ENCODE data around the gene GPC4. TPM values are rescaled to one million over a fixed set of nuclear protein-coding genes. Genes with fewer than 3 reads are reported as not detected.

The GPC4 gene
- total RNA-seq, 2 donors from 2014 or later = not detected

DNA sequence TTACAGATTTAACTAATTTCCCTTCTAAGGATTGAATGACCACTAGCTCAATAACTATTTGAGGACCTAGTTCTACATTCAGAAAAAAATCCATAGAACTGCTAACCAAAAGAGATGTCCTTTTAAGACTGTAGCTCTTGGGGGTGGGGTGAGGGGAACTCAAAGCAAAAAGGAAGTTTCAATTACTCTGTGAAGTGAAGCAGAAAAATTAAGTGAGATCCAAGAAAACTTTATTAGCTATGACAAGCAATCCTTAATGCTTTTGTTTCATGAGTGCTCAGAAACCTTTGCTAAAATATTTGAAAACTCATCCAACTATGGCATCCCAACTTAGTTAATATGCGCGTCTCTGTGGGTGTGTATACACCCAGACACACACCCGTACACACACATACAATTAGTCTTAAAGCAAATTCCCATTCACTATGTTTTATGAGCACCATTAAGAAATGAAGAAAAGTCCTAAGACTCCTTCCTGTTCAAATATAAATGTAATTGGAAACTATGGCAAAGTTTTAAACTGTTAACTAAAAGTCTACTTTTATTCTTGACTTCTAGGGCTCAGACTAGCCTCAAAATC lies 44.5 kb downstream of the GPC4 start:
- DNase-seq (ENCODE audit: low spot score) = no peak
- Mint-ChIP-seq H3K36me3 (no peaks in the 10 kb centered on the region), H3K27ac (no peak overlapping the region), H3K27me3 (peaks cover 12% of the 10 kb centered on the region in 2 donors), H3K4me1 (ENCODE audit: low read depth in 2 of 2) (no peaks in the 10 kb centered on the region), H3K9me3 (no peaks in the 10 kb centered on the region), H3K4me3 (no peak overlapping the region)
- ATAC-seq = no peak

DNA sequence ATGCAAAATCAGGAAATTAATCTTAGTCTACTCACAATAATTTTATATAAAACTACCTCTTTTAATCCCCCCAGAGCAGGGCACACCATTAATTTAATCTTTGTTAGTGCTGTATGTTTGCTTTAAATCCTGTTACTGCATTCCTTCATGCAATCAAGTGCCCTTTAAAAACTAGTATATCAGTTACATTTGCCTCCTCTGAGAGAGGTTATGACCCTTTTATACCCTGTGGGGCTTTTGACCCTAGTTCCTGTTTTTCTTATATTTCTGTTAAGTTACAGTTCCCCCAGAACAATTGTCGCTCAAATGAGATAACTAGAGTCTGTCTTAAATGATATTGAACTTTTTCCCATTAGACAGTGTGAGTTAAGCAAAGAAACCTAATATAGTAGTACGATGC lies 46.2 kb downstream of the GPC4 start:
- H3K36me3 Mint-ChIP-seq = no peaks in the 10 kb centered on the region
- no peak overlapping the region for H3K4me3 Mint-ChIP-seq
- H3K27ac Mint-ChIP-seq = no peak overlapping the region
- ATAC-seq = no peak
- DNase-seq (ENCODE audit: low spot score) = no peak
- peaks cover 8 to 11% of the 10 kb centered on the region in 2 donors for H3K27me3 Mint-ChIP-seq
- no peaks in the 10 kb centered on the region for H3K4me1 Mint-ChIP-seq (ENCODE audit: low read depth in 2 of 2)
- H3K9me3 Mint-ChIP-seq = no peaks in the 10 kb centered on the region

DNA sequence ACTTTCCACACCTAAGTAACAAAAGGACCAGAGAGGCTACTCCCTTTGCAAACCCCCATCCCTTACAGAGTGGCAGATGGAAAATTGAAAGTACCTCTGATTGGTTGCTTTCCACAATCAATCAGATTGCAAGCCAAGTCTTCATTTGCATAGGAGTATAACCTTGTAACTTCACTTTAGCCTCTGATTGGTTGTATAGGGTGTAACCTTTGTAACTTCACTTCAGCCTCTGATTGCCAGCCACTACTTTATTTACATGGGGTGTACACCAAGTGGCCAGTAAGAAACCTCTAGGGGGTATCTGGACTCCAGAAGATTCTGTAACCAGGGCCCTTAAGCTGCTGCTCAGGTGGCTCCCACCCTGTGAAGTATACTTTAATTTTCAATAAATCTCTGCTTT lies 48.6 kb downstream of the GPC4 start:
- ATAC-seq = no peak
- H3K9me3 Mint-ChIP-seq = no peaks in the 10 kb centered on the region
- H3K27ac Mint-ChIP-seq = no peak overlapping the region

DNA sequence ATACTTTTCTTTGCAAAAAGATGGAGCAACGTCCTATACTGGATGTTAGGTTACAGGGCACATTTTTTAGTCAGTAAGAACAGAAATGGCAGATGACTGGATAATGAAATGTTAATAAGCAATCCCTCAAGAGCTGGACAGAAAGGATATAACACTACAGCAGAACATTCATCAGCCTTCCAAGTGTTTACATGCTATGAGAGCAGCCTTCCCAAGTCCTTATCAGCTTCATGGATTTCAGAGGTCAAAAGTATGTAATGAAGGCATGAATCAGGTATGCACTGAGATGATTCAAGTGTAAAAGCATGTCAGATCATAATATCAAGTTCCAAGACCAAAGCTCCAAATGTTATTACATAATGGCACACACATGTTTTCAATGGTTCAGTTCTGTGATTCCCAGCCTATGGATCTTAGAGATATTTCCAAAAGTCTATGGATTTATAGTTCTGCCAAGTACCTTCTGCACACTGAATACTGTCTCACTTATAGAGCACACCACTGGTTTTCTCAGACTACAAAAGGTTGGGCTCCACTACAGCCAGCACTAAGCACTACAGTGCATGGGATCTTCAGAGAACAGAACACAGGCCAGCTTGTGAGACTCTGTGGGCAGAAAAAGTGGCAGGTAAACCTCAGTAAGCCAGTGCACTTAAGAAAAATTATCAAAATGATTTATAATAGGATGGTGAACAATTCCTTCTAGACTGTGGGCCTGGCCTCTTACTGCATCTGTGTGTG lies 49.2 kb downstream of the GPC4 start:
- Mint-ChIP-seq H3K4me3 (no peak overlapping the region), H3K4me1 (ENCODE audit: low read depth in 2 of 2) (no peaks in the 10 kb centered on the region), H3K9me3 (no peaks in the 10 kb centered on the region), H3K27me3 (peaks cover 5 to 21% of the 10 kb centered on the region in 2 donors), H3K36me3 (no peaks in the 10 kb centered on the region), H3K27ac (no peak overlapping the region)
- DNase-seq (ENCODE audit: low spot score) = no peak
- no peak for ATAC-seq

More for the DNA sequence above, 48.6 kb downstream of the GPC4 start:
- no peak for DNase-seq (ENCODE audit: low spot score)
- Mint-ChIP-seq H3K27me3 (peaks cover 5 to 14% of the 10 kb centered on the region in 2 donors), H3K4me1 (ENCODE audit: low read depth in 2 of 2) (no peaks in the 10 kb centered on the region), H3K4me3 (no peak overlapping the region), H3K36me3 (no peaks in the 10 kb centered on the region)

DNA sequence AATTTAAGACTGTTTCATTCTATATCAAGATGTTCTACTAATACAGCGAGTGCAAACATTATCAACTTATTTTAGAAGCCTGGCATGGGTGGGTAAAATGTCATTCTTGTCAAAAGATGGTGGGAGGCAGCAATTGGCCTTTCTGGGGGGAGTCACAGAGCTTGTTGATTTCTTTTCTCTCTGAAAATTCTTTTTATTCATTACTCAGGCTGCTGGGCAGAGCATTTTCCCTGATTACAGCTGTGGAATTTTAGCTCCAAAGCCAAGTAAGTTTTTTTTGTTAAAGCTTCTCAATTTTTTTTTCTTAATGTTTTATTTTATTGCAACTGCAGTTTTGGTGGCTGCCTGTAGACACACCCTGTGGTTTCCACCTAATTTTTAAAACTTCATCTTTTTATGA lies 50.4 kb downstream of the GPC4 start:
- no peak overlapping the region for H3K4me3 Mint-ChIP-seq
- peaks cover 5 to 18% of the 10 kb centered on the region in 2 donors for H3K27me3 Mint-ChIP-seq
- no peaks in the 10 kb centered on the region for H3K36me3 Mint-ChIP-seq
- H3K27ac Mint-ChIP-seq = no peak overlapping the region
- no peak for ATAC-seq
- H3K9me3 Mint-ChIP-seq = no peaks in the 10 kb centered on the region
- DNase-seq (ENCODE audit: low spot score) = no peak
- H3K4me1 Mint-ChIP-seq (ENCODE audit: low read depth in 2 of 2) = no peaks in the 10 kb centered on the region

DNA sequence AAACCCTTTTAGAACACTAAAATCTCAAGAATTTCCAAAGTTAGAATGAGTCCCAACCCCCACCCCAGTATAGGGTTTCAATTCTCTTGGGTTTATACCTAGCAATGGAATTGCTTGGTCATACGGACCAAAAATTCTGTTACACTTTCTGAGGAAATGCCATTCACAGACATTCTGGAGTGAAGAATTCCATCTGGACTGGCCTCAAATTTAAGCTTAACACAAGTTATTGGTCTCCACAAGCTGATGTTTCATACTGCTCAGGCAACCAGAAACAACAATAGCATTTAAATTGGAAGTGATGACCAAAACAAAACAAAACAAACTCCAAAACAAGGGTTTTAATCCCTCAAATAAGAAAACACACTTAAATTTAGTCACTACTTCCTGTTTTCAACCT lies 51.1 kb downstream of the GPC4 start:
- no peak for ATAC-seq
- no peaks in the 10 kb centered on the region for H3K4me1 Mint-ChIP-seq (ENCODE audit: low read depth in 2 of 2)
- peaks cover 5 to 25% of the 10 kb centered on the region in 2 donors for H3K27me3 Mint-ChIP-seq

DNA sequence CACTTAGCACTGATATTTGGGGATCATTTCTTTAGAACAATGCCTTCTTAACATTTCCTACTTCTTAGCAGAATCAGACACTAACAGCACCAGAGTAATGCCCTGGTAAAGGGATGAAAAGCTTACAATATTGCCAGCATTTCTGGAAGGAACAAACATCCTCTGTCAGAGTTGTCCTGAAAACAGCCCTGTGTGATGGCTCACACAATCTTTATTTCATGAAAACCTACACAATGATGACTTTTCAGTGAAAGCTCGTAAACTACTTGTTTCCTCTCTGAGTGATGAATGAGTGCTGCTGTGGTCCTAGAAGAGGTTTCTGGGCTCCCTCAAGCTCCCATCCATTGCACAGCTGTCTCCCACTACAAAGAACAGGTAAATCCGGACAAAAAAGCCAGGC lies 52.8 kb downstream of the GPC4 start:
- Mint-ChIP-seq H3K27ac (no peak overlapping the region), H3K4me1 (ENCODE audit: low read depth in 2 of 2) (no peaks in the 10 kb centered on the region), H3K4me3 (no peak overlapping the region), H3K27me3 (peaks cover 5 to 31% of the 10 kb centered on the region in 2 donors), H3K36me3 (no peaks in the 10 kb centered on the region), H3K9me3 (no peaks in the 10 kb centered on the region)
- ATAC-seq = no peak
- DNase-seq (ENCODE audit: low spot score) = no peak

More for the DNA sequence above, 51.1 kb downstream of the GPC4 start:
- no peak for DNase-seq (ENCODE audit: low spot score)
- H3K36me3 Mint-ChIP-seq = no peaks in the 10 kb centered on the region
- no peak overlapping the region for H3K4me3 Mint-ChIP-seq
- no peak overlapping the region for H3K27ac Mint-ChIP-seq
- H3K9me3 Mint-ChIP-seq = no peaks in the 10 kb centered on the region

DNA sequence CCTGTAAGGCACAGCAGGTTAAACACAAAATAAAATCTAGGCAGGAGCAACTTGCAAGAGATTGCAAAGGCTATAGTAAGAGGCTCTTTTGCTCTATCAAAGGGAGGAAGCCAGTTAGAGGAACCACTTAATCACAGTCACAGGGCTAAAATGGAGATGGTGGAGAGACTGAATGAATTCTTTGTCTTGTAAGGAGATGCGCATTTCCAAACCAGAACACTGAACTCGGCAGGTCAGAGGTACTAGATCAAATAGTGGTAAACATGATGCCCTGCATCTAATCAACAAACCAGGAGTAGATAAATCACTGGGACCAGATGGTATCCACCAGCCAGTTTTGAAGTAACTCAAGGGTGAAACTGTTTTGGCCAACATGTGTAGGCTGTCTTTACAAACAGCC lies 55.8 kb downstream of the GPC4 start:
- Mint-ChIP-seq H3K27me3 (peaks cover 5 to 32% of the 10 kb centered on the region in 2 donors), H3K36me3 (no peaks in the 10 kb centered on the region), H3K9me3 (no peaks in the 10 kb centered on the region), H3K4me3 (no peak overlapping the region), H3K4me1 (ENCODE audit: low read depth in 2 of 2) (no peaks in the 10 kb centered on the region), H3K27ac (no peak overlapping the region)
- DNase-seq (ENCODE audit: low spot score) = no peak
- no peak for ATAC-seq

DNA sequence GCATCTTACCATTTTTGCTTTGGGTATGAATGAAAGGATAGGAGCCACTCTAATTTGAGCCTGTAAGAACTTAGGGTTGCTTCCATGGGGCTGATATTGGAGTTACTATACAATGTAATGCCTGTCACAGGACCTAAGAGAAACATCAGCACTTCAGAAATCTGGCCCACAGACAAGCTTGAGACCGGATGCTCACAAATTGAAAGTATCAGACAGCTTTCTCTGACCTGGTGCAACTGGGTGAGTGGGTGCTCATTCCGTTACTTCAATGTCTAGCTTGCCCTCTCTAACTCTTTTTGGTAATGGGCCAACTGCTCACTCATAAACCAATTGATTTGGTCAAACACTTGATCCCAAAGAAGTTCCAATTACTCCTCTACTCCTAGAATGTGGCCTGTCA lies 62.1 kb downstream of the GPC4 start:
- DNase-seq (ENCODE audit: low spot score) (no peak), ATAC-seq (no peak)
- H3K4me3 Mint-ChIP-seq = no peak overlapping the region
- no peaks in the 10 kb centered on the region for H3K9me3 Mint-ChIP-seq
- H3K27ac Mint-ChIP-seq = no peak overlapping the region
- H3K27me3 Mint-ChIP-seq = peaks cover 8 to 25% of the 10 kb centered on the region in 2 donors
- H3K4me1 Mint-ChIP-seq (ENCODE audit: low read depth in 2 of 2) = no peaks in the 10 kb centered on the region
- H3K36me3 Mint-ChIP-seq = no peaks in the 10 kb centered on the region

DNA sequence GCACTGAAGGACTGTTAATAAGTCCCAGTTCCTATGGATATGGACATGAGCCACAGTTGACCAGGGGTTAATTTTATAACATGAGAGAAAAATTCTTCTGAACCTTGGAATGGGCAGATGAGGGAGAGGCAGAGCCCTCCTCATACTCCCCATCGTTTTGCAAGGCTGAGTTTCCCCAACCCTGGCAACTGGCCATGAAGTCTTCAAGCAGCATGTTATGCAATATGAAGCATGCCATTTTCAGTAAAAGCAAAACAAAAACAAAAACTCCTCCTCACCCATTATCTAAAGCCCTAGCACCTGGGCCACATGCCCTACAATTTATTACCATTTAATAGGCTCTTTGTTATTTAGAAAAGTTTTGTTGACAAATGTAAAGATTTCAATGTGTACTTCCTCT lies 64.5 kb downstream of the GPC4 start:
- H3K4me1 Mint-ChIP-seq (ENCODE audit: low read depth in 2 of 2) = no peaks in the 10 kb centered on the region
- peaks cover 8 to 23% of the 10 kb centered on the region in 2 donors for H3K27me3 Mint-ChIP-seq
- H3K27ac Mint-ChIP-seq = no peak overlapping the region
- H3K9me3 Mint-ChIP-seq = no peaks in the 10 kb centered on the region
- no peak overlapping the region for H3K4me3 Mint-ChIP-seq
- DNase-seq (ENCODE audit: low spot score) = no peak
- no peak for ATAC-seq
- no peaks in the 10 kb centered on the region for H3K36me3 Mint-ChIP-seq

DNA sequence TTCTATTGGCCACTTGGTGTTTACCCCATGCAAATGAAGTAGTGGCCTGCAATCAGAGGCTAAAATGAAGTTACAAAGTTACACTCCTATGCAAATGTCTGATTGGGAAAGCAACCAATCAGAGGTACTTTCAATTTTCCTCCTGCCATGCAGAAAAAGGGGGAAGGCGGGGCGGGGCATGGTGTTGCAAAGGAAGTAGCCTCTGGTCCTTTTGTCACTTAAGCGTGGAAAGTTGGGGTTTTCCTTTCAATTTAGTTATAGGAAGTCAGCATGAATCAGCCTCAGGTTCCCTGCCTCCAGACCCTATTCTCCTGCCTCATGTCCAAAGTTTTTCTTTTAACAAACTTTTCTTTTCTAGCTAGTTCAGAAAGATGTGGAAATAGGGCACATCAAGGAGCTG lies 69.3 kb downstream of the GPC4 start:
- H3K4me1 Mint-ChIP-seq (ENCODE audit: low read depth in 2 of 2) = no peaks in the 10 kb centered on the region
- H3K27me3 Mint-ChIP-seq = peaks cover 0 to 14% of the 10 kb centered on the region in 2 donors
- no peak overlapping the region for H3K4me3 Mint-ChIP-seq
- DNase-seq (ENCODE audit: low spot score) (no peak), ATAC-seq (no peak)
- H3K9me3 Mint-ChIP-seq = no peaks in the 10 kb centered on the region
- no peak overlapping the region for H3K27ac Mint-ChIP-seq
- H3K36me3 Mint-ChIP-seq = no peaks in the 10 kb centered on the region

DNA sequence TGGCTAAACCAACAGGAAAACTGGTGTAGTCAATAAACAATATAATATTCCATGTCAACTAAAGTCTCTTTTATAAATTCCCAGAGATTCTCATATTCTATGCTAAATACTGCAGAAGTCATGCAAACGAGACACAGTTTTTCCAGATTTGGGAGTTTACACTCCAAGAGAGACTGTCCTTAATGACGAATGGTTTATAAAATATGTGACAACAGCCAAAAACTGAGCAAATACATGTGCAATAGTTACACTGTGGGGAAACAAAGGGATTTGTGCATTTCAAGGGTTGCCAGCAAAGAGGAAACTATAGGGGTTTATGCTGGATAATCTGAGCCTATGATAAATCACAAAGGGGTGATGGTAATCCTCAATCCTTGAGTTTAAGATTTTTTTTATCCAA lies 75.7 kb downstream of the GPC4 start:
- Mint-ChIP-seq H3K4me3 (no peak overlapping the region), H3K36me3 (no peaks in the 10 kb centered on the region), H3K27me3 (peaks cover 0 to 9% of the 10 kb centered on the region in 2 donors), H3K4me1 (ENCODE audit: low read depth in 2 of 2) (no peaks in the 10 kb centered on the region), H3K9me3 (no peaks in the 10 kb centered on the region), H3K27ac (no peak overlapping the region)
- no peak for ATAC-seq
- no peak for DNase-seq (ENCODE audit: low spot score)

DNA sequence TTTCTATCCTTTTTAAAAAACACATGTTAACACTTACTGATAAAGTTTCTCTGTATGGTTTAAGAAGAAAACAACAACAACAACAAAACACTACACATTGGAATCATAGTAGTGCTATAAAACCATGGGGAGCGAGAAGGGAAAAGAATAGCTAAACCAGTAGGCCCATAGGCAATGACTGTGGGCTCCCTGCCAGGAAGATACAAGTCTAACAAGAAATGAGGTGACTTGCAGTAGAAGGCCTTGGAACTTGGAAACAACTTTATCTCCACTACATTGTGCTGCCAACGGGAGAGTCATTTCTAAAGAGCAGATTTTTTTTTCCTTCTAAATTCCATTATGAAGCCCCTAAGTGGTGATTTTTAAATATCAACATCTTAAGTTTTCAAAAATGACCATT lies 78.0 kb downstream of the GPC4 start:
- Mint-ChIP-seq H3K9me3 (no peaks in the 10 kb centered on the region), H3K4me1 (ENCODE audit: low read depth in 2 of 2) (no peaks in the 10 kb centered on the region), H3K27me3 (peaks cover 0 to 15% of the 10 kb centered on the region in 2 donors), H3K27ac (no peak overlapping the region), H3K4me3 (no peak overlapping the region), H3K36me3 (no peaks in the 10 kb centered on the region)
- no peak for ATAC-seq
- DNase-seq (ENCODE audit: low spot score) = no peak

DNA sequence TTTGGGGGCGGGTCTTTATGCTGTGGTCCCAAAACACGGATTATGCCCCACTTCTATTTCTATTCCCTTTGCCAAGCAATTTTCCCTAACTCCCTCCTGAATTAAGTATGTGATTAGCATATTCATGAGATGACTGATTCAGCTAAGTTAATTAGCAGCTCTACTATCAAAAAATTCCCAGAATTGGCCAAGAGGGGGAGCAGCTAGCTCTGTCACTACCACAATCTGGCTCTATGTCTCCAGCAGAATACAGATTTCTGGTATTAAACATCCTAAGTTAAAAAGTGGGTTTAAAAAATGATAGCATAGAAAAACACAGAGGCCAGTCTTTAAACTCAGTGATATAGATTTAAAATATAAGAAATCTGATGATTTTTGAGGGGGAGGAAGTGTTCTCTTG lies 80.3 kb downstream of the GPC4 start:
- no peaks in the 10 kb centered on the region for H3K9me3 Mint-ChIP-seq
- H3K4me1 Mint-ChIP-seq (ENCODE audit: low read depth in 2 of 2) = no peaks in the 10 kb centered on the region
- H3K4me3 Mint-ChIP-seq = no peak overlapping the region
- H3K27me3 Mint-ChIP-seq = peaks cover 0 to 12% of the 10 kb centered on the region in 2 donors
- H3K36me3 Mint-ChIP-seq = no peaks in the 10 kb centered on the region
- DNase-seq (ENCODE audit: low spot score) = no peak
- no peak overlapping the region for H3K27ac Mint-ChIP-seq
- no peak for ATAC-seq

Data from natural killer cell treated with Interleukin-12 subunit alpha and Interleukin-12 subunit beta and Interleukin-15 and Interleukin-18, amount 100 ng/mL, for 72 hours (primary cell).